HG02884 (cell line): ENCODE measurements around the gene NEIL1.
"Not testable (repeated sequence)": the region's sequence is repeated elsewhere in the genome, so short reads cannot be mapped to it uniquely, and the experiment has no call there.

Source experiments
- ATAC-seq: cut with Tn5 transposase; IDR thresholded peaks from one replicate; pipeline ENCODE4 v1.9.1; 2021; ENCODE audit warnings: mild to moderate bottlenecking, moderate library complexity; ENCODE audit not compliant: unreplicated experiment

The NEIL1 gene

GRCh38 chr15:75333654-75334419 is 13.0 kb upstream of the NEIL1 start:
- not testable (repeated sequence) for ATAC-seq

GRCh38 chr15:75335313-75335704 is 11.5 kb upstream of the NEIL1 start:
- ATAC-seq: no peak

- ATAC-seq: no peak
Measured at GRCh38 chr15:75335705-75336355, 11.0 kb upstream of the NEIL1 start, which contains the start of gene COMMD4. Gene COMMD4 (plus strand): TSS chr15:75336063. CDS start chr15:75336090, 27 bp downstream.

GRCh38 chr15:75338661-75339240 is 8.1 kb upstream of the NEIL1 start:
- ATAC-seq: no peak

GRCh38 chr15:75339531-75340240 is 7.2 kb upstream of the NEIL1 start:
- no peak for ATAC-seq

- no peak for ATAC-seq
Measured at GRCh38 chr15:75342221-75342620, 4.6 kb upstream of the NEIL1 start.

GRCh38 chr15:75343953-75344352 is 2.9 kb upstream of the NEIL1 start:
- not testable (repeated sequence) for ATAC-seq

GRCh38 chr15:75347222-75348033 is 589 bp downstream of the NEIL1 start:
- ATAC-seq: no peak

- no peak for ATAC-seq
Measured at GRCh38 chr15:75348034-75348561, 1.3 kb downstream of the NEIL1 start.

- ATAC-seq: no peak
Measured at GRCh38 chr15:75348562-75349350, 1.9 kb downstream of the NEIL1 start.

GRCh38 chr15:75349351-75349669 is 2.5 kb downstream of the NEIL1 start:
- ATAC-seq: not testable (repeated sequence)

- no peak for ATAC-seq
Measured at GRCh38 chr15:75349851-75350588, 3.2 kb downstream of the NEIL1 start.

GRCh38 chr15:75350601-75351361 is 3.9 kb downstream of the NEIL1 start:
- no peak for ATAC-seq

GRCh38 chr15:75352186-75353080 is 5.6 kb downstream of the NEIL1 start:
- no peak for ATAC-seq

GRCh38 chr15:75353604-75354003 is 6.8 kb downstream of the NEIL1 start:
- ATAC-seq: no peak

- no peak for ATAC-seq
Measured at GRCh38 chr15:75354454-75354853, 7.6 kb downstream of the NEIL1 start.

- no peak for ATAC-seq
Measured at GRCh38 chr15:75355369-75355768, 8.5 kb downstream of the NEIL1 start.
